ENCODE measurements around the gene SH3BP1.

SH3BP1 gene

GRCh38 chr22:37624876-37625275 lies 14.6 kb upstream of the SH3BP1 start:
- peak overlapping the region in 2 of 5 donors; percentile 21 to 73 for H3K9ac ChIP-seq (ENCODE audit: low read length in 5 of 5)
- no peaks in the 10 kb centered on the region for H3K27me3 ChIP-seq (ENCODE audit: control insufficient read depth in 5 of 5, insufficient read depth in 4 of 5, low read length in 5 of 5)
- H3K9me3 ChIP-seq (ENCODE audit: control insufficient read depth in 5 of 5, low read length in 5 of 5): no peaks in the 10 kb centered on the region
- peaks cover 0 to 72% (median 46%) of the 10 kb centered on the region in 5 donors for H3K36me3 ChIP-seq (ENCODE audit: control insufficient read depth in 5 of 5, insufficient read depth in 5 of 5, low read length in 5 of 5)
- H3K4me1 ChIP-seq (ENCODE audit: control insufficient read depth in 5 of 5, insufficient read depth in 5 of 5, low read length in 5 of 5): peaks cover 6 to 44% (median 29%) of the 10 kb centered on the region in 5 donors
- peak overlapping the region; percentile 85 for H3K27ac ChIP-seq (ENCODE audit: low read depth, low read length)
- no peak overlapping the region for H3K4me3 ChIP-seq (ENCODE audit: low read depth in 1 of 5, low read length in 5 of 5)

- peak overlapping the region; percentile 85 for H3K27ac ChIP-seq (ENCODE audit: low read depth, low read length)
- no peak overlapping the region for H3K4me3 ChIP-seq (ENCODE audit: low read depth in 1 of 5, low read length in 5 of 5)
- peak overlapping the region in 3 of 5 donors; percentile 42 to 73 (median 73) for H3K9ac ChIP-seq (ENCODE audit: low read length in 5 of 5)
- H3K9me3 ChIP-seq (ENCODE audit: control insufficient read depth in 5 of 5, low read length in 5 of 5): no peaks in the 10 kb centered on the region
- H3K27me3 ChIP-seq (ENCODE audit: control insufficient read depth in 5 of 5, insufficient read depth in 4 of 5, low read length in 5 of 5): no peaks in the 10 kb centered on the region
- peaks cover 6 to 44% (median 29%) of the 10 kb centered on the region in 5 donors for H3K4me1 ChIP-seq (ENCODE audit: control insufficient read depth in 5 of 5, insufficient read depth in 5 of 5, low read length in 5 of 5)
- peaks cover 0 to 72% (median 46%) of the 10 kb centered on the region in 5 donors for H3K36me3 ChIP-seq (ENCODE audit: control insufficient read depth in 5 of 5, insufficient read depth in 5 of 5, low read length in 5 of 5)
Observed at GRCh38 chr22:37625737-37626136, 13.7 kb upstream of the SH3BP1 start.

GRCh38 chr22:37626144-37626543 lies 13.3 kb upstream of the SH3BP1 start:
- no peak overlapping the region for H3K4me3 ChIP-seq (ENCODE audit: low read depth in 1 of 5, low read length in 5 of 5)
- peaks cover 0 to 72% (median 47%) of the 10 kb centered on the region in 5 donors for H3K36me3 ChIP-seq (ENCODE audit: control insufficient read depth in 5 of 5, insufficient read depth in 5 of 5, low read length in 5 of 5)
- peak overlapping the region; percentile 85 for H3K27ac ChIP-seq (ENCODE audit: low read depth, low read length)
- no peaks in the 10 kb centered on the region for H3K27me3 ChIP-seq (ENCODE audit: control insufficient read depth in 5 of 5, insufficient read depth in 4 of 5, low read length in 5 of 5)
- no peaks in the 10 kb centered on the region for H3K9me3 ChIP-seq (ENCODE audit: control insufficient read depth in 5 of 5, low read length in 5 of 5)
- peak overlapping the region in 3 of 5 donors; percentile 42 to 73 (median 73) for H3K9ac ChIP-seq (ENCODE audit: low read length in 5 of 5)
- H3K4me1 ChIP-seq (ENCODE audit: control insufficient read depth in 5 of 5, insufficient read depth in 5 of 5, low read length in 5 of 5): peaks cover 6 to 44% (median 29%) of the 10 kb centered on the region in 5 donors

- Histone ChIP-seq H3K4me3 (ENCODE audit: low read depth in 1 of 5, low read length in 5 of 5) (no peak overlapping the region), H3K27ac (ENCODE audit: low read depth, low read length) (peak overlapping the region; percentile 85), H3K36me3 (ENCODE audit: control insufficient read depth in 5 of 5, insufficient read depth in 5 of 5, low read length in 5 of 5) (peaks cover 0 to 72% (median 44%) of the 10 kb centered on the region in 5 donors), H3K9me3 (ENCODE audit: control insufficient read depth in 5 of 5, low read length in 5 of 5) (no peaks in the 10 kb centered on the region), H3K27me3 (ENCODE audit: control insufficient read depth in 5 of 5, insufficient read depth in 4 of 5, low read length in 5 of 5) (no peaks in the 10 kb centered on the region), H3K4me1 (ENCODE audit: control insufficient read depth in 5 of 5, insufficient read depth in 5 of 5, low read length in 5 of 5) (peaks cover 6 to 47% (median 32%) of the 10 kb centered on the region in 5 donors), H3K9ac (ENCODE audit: low read length in 5 of 5) (peak overlapping the region in 1 of 5 donors; percentile 73)
Observed at GRCh38 chr22:37626556-37627075, 12.9 kb upstream of the SH3BP1 start.

GRCh38 chr22:37627121-37627520 lies 12.3 kb upstream of the SH3BP1 start:
- Histone ChIP-seq H3K4me3 (ENCODE audit: low read depth in 1 of 5, low read length in 5 of 5) (no peak overlapping the region), H3K27me3 (ENCODE audit: control insufficient read depth in 5 of 5, insufficient read depth in 4 of 5, low read length in 5 of 5) (no peaks in the 10 kb centered on the region), H3K27ac (ENCODE audit: low read depth, low read length) (peak overlapping the region; percentile 85), H3K4me1 (ENCODE audit: control insufficient read depth in 5 of 5, insufficient read depth in 5 of 5, low read length in 5 of 5) (peaks cover 6 to 49% (median 34%) of the 10 kb centered on the region in 5 donors), H3K36me3 (ENCODE audit: control insufficient read depth in 5 of 5, insufficient read depth in 5 of 5, low read length in 5 of 5) (peaks cover 0 to 75% (median 48%) of the 10 kb centered on the region in 5 donors), H3K9ac (ENCODE audit: low read length in 5 of 5) (peak overlapping the region in 2 of 5 donors; percentile 0 to 43), H3K9me3 (ENCODE audit: control insufficient read depth in 5 of 5, low read length in 5 of 5) (no peaks in the 10 kb centered on the region)

GRCh38 chr22:37627545-37627944 lies 11.9 kb upstream of the SH3BP1 start:
- Histone ChIP-seq H3K9me3 (ENCODE audit: control insufficient read depth in 5 of 5, low read length in 5 of 5) (no peaks in the 10 kb centered on the region), H3K36me3 (ENCODE audit: control insufficient read depth in 5 of 5, insufficient read depth in 5 of 5, low read length in 5 of 5) (peaks cover 0 to 73% (median 53%) of the 10 kb centered on the region in 5 donors), H3K4me1 (ENCODE audit: control insufficient read depth in 5 of 5, insufficient read depth in 5 of 5, low read length in 5 of 5) (peaks cover 6 to 52% (median 37%) of the 10 kb centered on the region in 5 donors), H3K4me3 (ENCODE audit: low read depth in 1 of 5, low read length in 5 of 5) (peak overlapping the region in 1 of 5 donors; percentile 10), H3K27me3 (ENCODE audit: control insufficient read depth in 5 of 5, insufficient read depth in 4 of 5, low read length in 5 of 5) (no peaks in the 10 kb centered on the region), H3K9ac (ENCODE audit: low read length in 5 of 5) (peak overlapping the region in 3 of 5 donors; percentile 0 to 17 (median 1)), H3K27ac (ENCODE audit: low read depth, low read length) (no peak overlapping the region)

GRCh38 chr22:37628830-37629229 lies 10.6 kb upstream of the SH3BP1 start:
- peaks cover 0 to 63% (median 48%) of the 10 kb centered on the region in 5 donors for H3K36me3 ChIP-seq (ENCODE audit: control insufficient read depth in 5 of 5, insufficient read depth in 5 of 5, low read length in 5 of 5)
- H3K27me3 ChIP-seq (ENCODE audit: control insufficient read depth in 5 of 5, insufficient read depth in 4 of 5, low read length in 5 of 5): no peaks in the 10 kb centered on the region
- H3K4me1 ChIP-seq (ENCODE audit: control insufficient read depth in 5 of 5, insufficient read depth in 5 of 5, low read length in 5 of 5): peaks cover 7 to 63% (median 47%) of the 10 kb centered on the region in 5 donors
- H3K9me3 ChIP-seq (ENCODE audit: control insufficient read depth in 5 of 5, low read length in 5 of 5): no peaks in the 10 kb centered on the region
- H3K9ac ChIP-seq (ENCODE audit: low read length in 5 of 5): no peak overlapping the region
- no peak overlapping the region for H3K4me3 ChIP-seq (ENCODE audit: low read depth in 1 of 5, low read length in 5 of 5)
- H3K27ac ChIP-seq (ENCODE audit: low read depth, low read length): no peak overlapping the region

- Histone ChIP-seq H3K4me1 (ENCODE audit: control insufficient read depth in 5 of 5, insufficient read depth in 5 of 5, low read length in 5 of 5) (peaks cover 16 to 69% (median 56%) of the 10 kb centered on the region in 5 donors), H3K4me3 (ENCODE audit: low read depth in 1 of 5, low read length in 5 of 5) (no peak overlapping the region), H3K36me3 (ENCODE audit: control insufficient read depth in 5 of 5, insufficient read depth in 5 of 5, low read length in 5 of 5) (peaks cover 0 to 55% (median 45%) of the 10 kb centered on the region in 5 donors), H3K27me3 (ENCODE audit: control insufficient read depth in 5 of 5, insufficient read depth in 4 of 5, low read length in 5 of 5) (no peaks in the 10 kb centered on the region), H3K9me3 (ENCODE audit: control insufficient read depth in 5 of 5, low read length in 5 of 5) (no peaks in the 10 kb centered on the region), H3K27ac (ENCODE audit: low read depth, low read length) (no peak overlapping the region), H3K9ac (ENCODE audit: low read length in 5 of 5) (no peak overlapping the region)
Observed at GRCh38 chr22:37629928-37630327, 9.5 kb upstream of the SH3BP1 start.

- Histone ChIP-seq H3K27ac (ENCODE audit: low read depth, low read length) (no peak overlapping the region), H3K9ac (ENCODE audit: low read length in 5 of 5) (peak overlapping the region in 1 of 5 donors; percentile 21), H3K27me3 (ENCODE audit: control insufficient read depth in 5 of 5, insufficient read depth in 4 of 5, low read length in 5 of 5) (no peaks in the 10 kb centered on the region), H3K4me1 (ENCODE audit: control insufficient read depth in 5 of 5, insufficient read depth in 5 of 5, low read length in 5 of 5) (peaks cover 14 to 65% (median 57%) of the 10 kb centered on the region in 5 donors), H3K4me3 (ENCODE audit: low read depth in 1 of 5, low read length in 5 of 5) (no peak overlapping the region), H3K36me3 (ENCODE audit: control insufficient read depth in 5 of 5, insufficient read depth in 5 of 5, low read length in 5 of 5) (peaks cover 0 to 46% (median 45%) of the 10 kb centered on the region in 5 donors), H3K9me3 (ENCODE audit: control insufficient read depth in 5 of 5, low read length in 5 of 5) (no peaks in the 10 kb centered on the region)
Observed at GRCh38 chr22:37630839-37631435, 8.5 kb upstream of the SH3BP1 start.

- peaks cover 0 to 45% (median 41%) of the 10 kb centered on the region in 5 donors for H3K36me3 ChIP-seq (ENCODE audit: control insufficient read depth in 5 of 5, insufficient read depth in 5 of 5, low read length in 5 of 5)
- H3K27ac ChIP-seq (ENCODE audit: low read depth, low read length): no peak overlapping the region
- peak overlapping the region in 1 of 5 donors; percentile 21 for H3K9ac ChIP-seq (ENCODE audit: low read length in 5 of 5)
- H3K4me3 ChIP-seq (ENCODE audit: low read depth in 1 of 5, low read length in 5 of 5): peak overlapping the region in 1 of 5 donors; percentile 2
- no peaks in the 10 kb centered on the region for H3K27me3 ChIP-seq (ENCODE audit: control insufficient read depth in 5 of 5, insufficient read depth in 4 of 5, low read length in 5 of 5)
- H3K4me1 ChIP-seq (ENCODE audit: control insufficient read depth in 5 of 5, insufficient read depth in 5 of 5, low read length in 5 of 5): peaks cover 10 to 65% (median 56%) of the 10 kb centered on the region in 5 donors
- no peaks in the 10 kb centered on the region for H3K9me3 ChIP-seq (ENCODE audit: control insufficient read depth in 5 of 5, low read length in 5 of 5)
Observed at GRCh38 chr22:37631448-37632173, 7.9 kb upstream of the SH3BP1 start.

Measured in subcutaneous abdominal adipose tissue (tissue), 5 donors.